GM23248 (cell line): ENCODE data around the gene CTSD. TPM values are rescaled to one million over a fixed set of nuclear protein-coding genes. Genes with fewer than 3 reads are reported as not detected.

Source experiments
- DNase-seq: peaks from one replicate; pipeline ENCODE4 v3.0.0-alpha.2; 2015
- H2AFZ ChIP-seq: fragments of 200-600 bp; sonication (generic); 2 replicates; pipeline ENCODE4 v1.6.1; 2016; ENCODE audit warnings: antibody characterized with exemption
- H3F3A ChIP-seq: fragments of 200-600 bp; sonication (generic); 2 replicates; pipeline ENCODE4 v1.6.1; 2016; ENCODE audit warnings: mild to moderate bottlenecking, antibody characterized with exemption, mixed run types; ENCODE audit not compliant: insufficient read depth
- H3K27ac ChIP-seq: fragments of 200-600 bp; sonication (generic); 2 replicates; pipeline ENCODE4 v1.5.1; 2016; ENCODE audit warnings: mild to moderate bottlenecking
- H3K27me3 ChIP-seq: fragments of 200-600 bp; sonication (generic); replicated peaks from 2 replicates; pipeline ENCODE4 v1.6.1; 2016; ENCODE audit warnings: mild to moderate bottlenecking; ENCODE audit not compliant: insufficient read depth
- H3K36me3 ChIP-seq: fragments of 200-600 bp; sonication (generic); 2 replicates; pipeline ENCODE4 v1.6.1; 2016; ENCODE audit warnings: low read depth, mild to moderate bottlenecking
- H3K4me1 ChIP-seq: fragments of 200-600 bp; sonication (generic); 2 replicates; pipeline ENCODE4 v1.6.1; 2016; ENCODE audit warnings: mild to moderate bottlenecking; ENCODE audit not compliant: insufficient read depth
- H3K4me2 ChIP-seq: fragments of 200-600 bp; sonication (generic); one replicate; pipeline ENCODE4 v1.6.1; 2016; ENCODE audit warnings: mild to moderate bottlenecking; ENCODE audit not compliant: unreplicated experiment
- H3K4me3 ChIP-seq: fragments of 200-600 bp; sonication (generic); 2 replicates; pipeline ENCODE4 v1.5.1; 2016; ENCODE audit warnings: mild to moderate bottlenecking
- H3K79me2 ChIP-seq: fragments of 200-600 bp; sonication (generic); 2 replicates; pipeline ENCODE4 v1.6.1; 2016; ENCODE audit warnings: mild to moderate bottlenecking; ENCODE audit not compliant: insufficient read depth
- H3K9ac ChIP-seq: fragments of 200-600 bp; sonication (generic); 2 replicates; pipeline ENCODE4 v1.6.1; 2016; ENCODE audit warnings: mild to moderate bottlenecking
- H3K9me2 ChIP-seq: fragments of 200-600 bp; sonication (generic); 2 replicates; pipeline ENCODE4 v1.6.1; 2016; ENCODE audit warnings: mixed run types, mild to moderate bottlenecking, moderate library complexity; ENCODE audit not compliant: insufficient read depth
- H3K9me3 ChIP-seq: fragments of 200-600 bp; sonication (generic); one replicate; pipeline ENCODE4 v1.6.1; 2017; ENCODE audit warnings: low read depth
- H4K20me1 ChIP-seq: fragments of 200-600 bp; sonication (generic); 2 replicates; pipeline ENCODE4 v1.6.0; 2016; ENCODE audit not compliant: insufficient read depth
- EZH2 ChIP-seq: fragments of 200-600 bp; sonication (generic); IDR thresholded peaks from 2 replicates; pipeline ENCODE4 v1.6.1; 2018; ENCODE audit warnings: antibody characterized with exemption, mild to moderate bottlenecking; ENCODE audit not compliant: insufficient read depth, poor library complexity, severe bottlenecking
- EZH2phosphoT487 ChIP-seq: fragments of 200-600 bp; sonication (generic); IDR thresholded peaks from 2 replicates; pipeline ENCODE4 v1.6.1; 2018; ENCODE audit warnings: antibody characterized with exemption, moderate library complexity, mild to moderate bottlenecking, low read depth; ENCODE audit not compliant: insufficient read depth
- WGBS, 2 experiments: methylation state at CpG; one replicate each; pipeline ENCODE4 v1.1.6; 2015 to 2017; ENCODE audit warnings: low lambda C conversion rate in 2 of 2, low coverage in 1 of 2; ENCODE audit errors: missing lambda C conversion rate in 2 of 2; 5-methylcytosine and 5-hydroxymethylcytosine counted together
- in situ Hi-C: fragments of 300-500 bp; cut with MboI; formaldehyde crosslinking; loops from 2 replicates; pipeline ENCODE4 v1.15.0; 2020
- polyA plus RNA-seq: library from polyadenylated mRNA; unstranded; fragments of >200 nt; fragmentation: Nextera tagmentation; extraction: Ambion mirVana; gene quantifications from 2 replicates; pipeline ENCODE4 v1.2.1, GENCODE V29; 2016
- total RNA-seq: library from RNA; depleted of rRNA; stranded (reverse); fragments of >200 nt; shearing (Covaris generic); gene quantifications from 2 replicates; pipeline ENCODE4 v1.2.3, GENCODE V29; 2014

The CTSD gene
- total and polyA plus RNA-seq, 2 experiments from 2014 or later = 305 to 321 TPM

DNA sequence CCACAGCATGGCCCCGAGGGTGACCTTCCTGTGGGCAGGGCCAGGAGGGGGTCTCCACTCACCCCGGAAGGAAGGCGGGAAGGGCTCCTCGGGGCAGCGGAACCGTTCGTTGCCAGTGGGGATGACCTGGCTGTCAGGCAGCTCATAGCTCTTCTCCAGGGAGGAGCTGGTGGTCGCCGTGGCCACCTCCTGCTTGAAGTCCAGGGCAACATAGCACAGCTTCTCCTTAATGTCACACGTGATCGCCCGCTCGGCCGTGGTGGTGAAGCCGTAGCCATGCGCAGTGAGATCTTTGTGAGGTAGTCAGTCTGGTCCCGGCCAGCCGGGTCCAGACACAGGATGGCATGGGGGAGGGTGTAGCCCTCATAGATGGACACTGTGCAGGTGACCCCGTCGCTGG lies 39.5 kb upstream of the CTSD start:
- no peaks in the 10 kb centered on the region for H3K36me3 ChIP-seq

DNA sequence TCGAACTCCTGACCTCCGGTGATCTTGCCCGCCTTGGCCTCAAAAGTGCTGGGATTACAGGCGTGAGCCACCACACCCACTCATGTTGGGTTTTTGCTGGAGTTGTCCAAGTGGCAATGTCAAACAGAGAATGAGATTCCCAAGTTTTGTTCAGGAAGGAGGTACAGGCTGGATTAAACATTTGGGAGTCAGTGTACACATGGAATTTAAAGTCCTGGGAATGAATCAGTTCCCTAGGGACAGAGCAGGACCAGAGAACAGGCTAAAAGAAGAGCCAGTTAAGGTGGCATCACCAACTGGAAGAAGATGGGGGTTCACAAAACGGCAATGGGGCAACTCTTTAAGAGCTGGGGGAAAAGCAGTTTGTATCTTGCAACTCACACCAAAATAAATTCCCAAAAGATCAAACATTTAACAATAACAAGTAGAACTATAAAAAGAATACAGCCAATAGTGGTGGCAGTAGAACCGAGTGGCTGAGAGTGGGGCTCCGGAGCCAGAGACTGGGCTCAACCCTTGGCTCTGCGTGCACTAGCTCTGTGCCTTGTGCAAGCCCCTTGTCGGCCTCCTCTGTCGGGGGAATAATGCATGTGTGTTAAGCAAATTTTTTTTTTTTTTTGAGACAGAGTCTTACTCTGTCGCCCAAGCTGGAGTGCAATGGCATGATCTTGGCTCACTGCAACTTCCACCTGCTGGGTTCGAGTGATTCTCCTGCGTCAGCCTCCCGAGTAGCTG lies 33.8 kb upstream of the CTSD start:
- TF ChIP-seq EZH2 = no peak
- no peak for TF ChIP-seq EZH2phosphoT487
- Histone ChIP-seq H2AFZ (no peak overlapping the region), H3K79me2 (no peaks in the 10 kb centered on the region), H4K20me1 (no peaks in the 10 kb centered on the region), H3K9me2 (no peaks in the 10 kb centered on the region), H3K4me1 (no peaks in the 10 kb centered on the region), H3K27ac (no peak overlapping the region), H3K9me3 (no peaks in the 10 kb centered on the region), H3K4me2 (no peak overlapping the region), H3K9ac (no peak overlapping the region), H3K27me3 (peaks cover 47% of the 10 kb centered on the region), H3F3A (no peaks in the 10 kb centered on the region), H3K4me3 (no peak overlapping the region), H3K36me3 (no peaks in the 10 kb centered on the region)
- DNase-seq = no peak
- 62 to 68% methylated on average over 14 of the region's 14 CpGs for WGBS, 2 experiments
- in situ Hi-C loops = no loop called here

More for the DNA sequence above, 39.5 kb upstream of the CTSD start:
- TF ChIP-seq EZH2 (no peak), EZH2phosphoT487 (no peak)
- Histone ChIP-seq H3K9me3 (no peaks in the 10 kb centered on the region), H2AFZ (no peak overlapping the region), H3K4me1 (no peaks in the 10 kb centered on the region), H3K4me3 (no peak overlapping the region), H3K27me3 (peaks cover 32% of the 10 kb centered on the region), H3K9me2 (no peaks in the 10 kb centered on the region), H4K20me1 (no peaks in the 10 kb centered on the region), H3K4me2 (no peak overlapping the region), H3K27ac (no peak overlapping the region), H3F3A (no peaks in the 10 kb centered on the region), H3K79me2 (no peaks in the 10 kb centered on the region), H3K9ac (no peak overlapping the region)
- in situ Hi-C loops = no loop called here
- no peak for DNase-seq
- WGBS, 2 experiments = 64 to 76% methylated on average over 15 to 20 of the region's 20 CpGs

GRCh38 chr11:1796413-1797011 lies 32.8 kb upstream of the CTSD start:
- Histone ChIP-seq H4K20me1 (no peaks in the 10 kb centered on the region), H2AFZ (no peak overlapping the region), H3K27ac (no peak overlapping the region), H3K27me3 (peaks cover 57% of the 10 kb centered on the region), H3F3A (no peaks in the 10 kb centered on the region), H3K9me2 (no peaks in the 10 kb centered on the region), H3K4me2 (no peak overlapping the region), H3K9me3 (no peaks in the 10 kb centered on the region), H3K9ac (no peak overlapping the region), H3K79me2 (no peaks in the 10 kb centered on the region), H3K4me1 (no peaks in the 10 kb centered on the region), H3K36me3 (no peaks in the 10 kb centered on the region), H3K4me3 (no peak overlapping the region)
- TF ChIP-seq EZH2 (no peak), EZH2phosphoT487 (no peak)
- WGBS, 2 experiments = 45 to 52% methylated on average over 12 of the region's 12 CpGs
- no peak for DNase-seq
- in situ Hi-C loops = no loop called here

DNA sequence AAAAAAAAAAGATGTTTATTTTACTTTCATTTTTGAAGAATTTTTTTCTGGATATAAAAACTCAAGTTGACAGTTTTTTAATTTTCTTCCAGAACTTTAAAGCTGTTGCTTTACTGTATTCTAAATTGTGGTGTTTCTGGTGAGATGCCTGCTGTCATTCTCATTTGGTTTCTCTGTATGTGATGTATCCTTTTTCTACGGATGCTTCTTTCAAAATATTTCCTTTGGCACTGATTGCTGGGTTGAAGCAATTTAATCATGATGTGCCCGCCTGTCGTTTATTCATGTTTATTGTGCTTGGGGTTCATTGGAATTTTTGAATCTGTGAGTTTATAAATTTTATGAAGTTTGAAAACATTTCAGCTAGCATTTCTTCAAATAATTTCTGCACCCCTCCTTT lies 29.4 kb upstream of the CTSD start:
- no peaks in the 10 kb centered on the region for H3K9me2 ChIP-seq
- no peak overlapping the region for H3K27ac ChIP-seq
- 30 to 35% methylated on average over 3 of the region's 3 CpGs for WGBS, 2 experiments
- no peak overlapping the region for H3K4me3 ChIP-seq
- no peaks in the 10 kb centered on the region for H3K9me3 ChIP-seq
- no peaks in the 10 kb centered on the region for H4K20me1 ChIP-seq
- no peaks in the 10 kb centered on the region for H3K36me3 ChIP-seq
- in situ Hi-C loops = no loop called here
- no peak overlapping the region for H2AFZ ChIP-seq
- no peaks in the 10 kb centered on the region for H3K79me2 ChIP-seq
- no peak overlapping the region for H3K4me2 ChIP-seq
- H3K4me1 ChIP-seq = no peaks in the 10 kb centered on the region
- no peaks in the 10 kb centered on the region for H3F3A ChIP-seq
- no peak for TF ChIP-seq EZH2
- no peak for TF ChIP-seq EZH2phosphoT487
- H3K27me3 ChIP-seq = peaks cover 74% of the 10 kb centered on the region
- no peak overlapping the region for H3K9ac ChIP-seq
- no peak for DNase-seq
